GM12878 (cell line): ENCODE measurements around the gene CYREN.
"Not testable (repeated sequence)": the region's sequence is repeated elsewhere in the genome, so short reads cannot be mapped to it uniquely, and the experiment has no call there.

Source experiments
- CTCF ChIP-seq, 3 experiments: IDR thresholded peaks in 2 of 3; conservative IDR thresholded peaks in 1 of 3; 2 replicates each; pipeline ENCODE4 v1.5.1; 2011; ENCODE audit warnings: low read depth in 3 of 3, low read length in 3 of 3, mild to moderate bottlenecking in 3 of 3, control low read depth in 2 of 3, moderate library complexity in 2 of 3, inconsistent platforms in 1 of 3, mixed read lengths in 1 of 3; ENCODE audit not compliant: control insufficient read depth in 2 of 3, insufficient read depth in 1 of 3; ENCODE audit errors: extremely low read depth in 1 of 3
- FOXK2 ChIP-seq: fragments of 450-650 bp; IDR thresholded peaks from 2 replicates; pipeline ENCODE4 v1.6.1; 2017; ENCODE audit warnings: mild to moderate bottlenecking, moderate library complexity
- HDAC6 ChIP-seq: fragments of 200-600 bp; sonication (generic); IDR thresholded peaks from one replicate; pipeline ENCODE4 v1.8.0; 2017; ENCODE audit warnings: antibody characterized with exemption; ENCODE audit not compliant: unreplicated experiment
- NRF1 ChIP-seq: conservative IDR thresholded peaks from 2 replicates; pipeline ENCODE4 v1.6.1; 2011; ENCODE audit warnings: mild to moderate bottlenecking, low read depth, low read length, improper control_type of control experiment
- POLR2A ChIP-seq: IDR thresholded peaks from 2 replicates; pipeline ENCODE4 v1.6.1; 2011; ENCODE audit warnings: low read depth, mild to moderate bottlenecking, low read length
- SUZ12 ChIP-seq: fragments of 200-600 bp; sonication (generic); IDR thresholded peaks from one replicate; pipeline ENCODE4 v1.6.1; 2018; ENCODE audit warnings: antibody characterized with exemption, mild to moderate bottlenecking; ENCODE audit not compliant: unreplicated experiment
- TAF1 ChIP-seq: IDR thresholded peaks from 2 replicates; pipeline ENCODE4 v1.6.1; 2011; ENCODE audit warnings: mild to moderate bottlenecking, low read depth, low read length, borderline replicate concordance
- YY1 ChIP-seq: IDR thresholded peaks from 2 replicates; pipeline ENCODE4 v1.6.1; 2011; ENCODE audit warnings: low read depth, mild to moderate bottlenecking, low read length

GRCh38 chr7:135170998-135171481 lies 533 bp upstream of the CYREN start:
- not testable (repeated sequence) for TF ChIP-seq POLR2A; SUZ12; HDAC6; CTCF (IDR thresholded peaks at IDR 0.05 in 2 of 3, conservative IDR thresholded peaks at IDR 0.05 in 1 of 3; ENCODE audit: control insufficient read depth in 2 of 3, extremely low read depth in 1 of 3, insufficient read depth in 1 of 3, low read depth in 3 of 3, low read length in 3 of 3); TAF1; NRF1; FOXK2; YY1
